HTR-8/SVneo (cell line): Measurements from ENCODE around the gene TNFRSF19.
"Not testable (repeated sequence)": the region's sequence is repeated elsewhere in the genome, so short reads cannot be mapped to it uniquely, and the experiment has no call there.

ENCODE experiments used
- DNase-seq: peaks from one replicate; pipeline ENCODE4 v3.0.0; 2011; ENCODE audit warnings: low spot score, mixed read lengths; ENCODE audit not compliant: insufficient read length
- FAIRE-seq: peaks from 2 replicates; lab custom pipeline; 2011; peaks lifted over from hg19 to GRCh38; lab: Jason Lieb, UNC

Gene TNFRSF19

DNA sequence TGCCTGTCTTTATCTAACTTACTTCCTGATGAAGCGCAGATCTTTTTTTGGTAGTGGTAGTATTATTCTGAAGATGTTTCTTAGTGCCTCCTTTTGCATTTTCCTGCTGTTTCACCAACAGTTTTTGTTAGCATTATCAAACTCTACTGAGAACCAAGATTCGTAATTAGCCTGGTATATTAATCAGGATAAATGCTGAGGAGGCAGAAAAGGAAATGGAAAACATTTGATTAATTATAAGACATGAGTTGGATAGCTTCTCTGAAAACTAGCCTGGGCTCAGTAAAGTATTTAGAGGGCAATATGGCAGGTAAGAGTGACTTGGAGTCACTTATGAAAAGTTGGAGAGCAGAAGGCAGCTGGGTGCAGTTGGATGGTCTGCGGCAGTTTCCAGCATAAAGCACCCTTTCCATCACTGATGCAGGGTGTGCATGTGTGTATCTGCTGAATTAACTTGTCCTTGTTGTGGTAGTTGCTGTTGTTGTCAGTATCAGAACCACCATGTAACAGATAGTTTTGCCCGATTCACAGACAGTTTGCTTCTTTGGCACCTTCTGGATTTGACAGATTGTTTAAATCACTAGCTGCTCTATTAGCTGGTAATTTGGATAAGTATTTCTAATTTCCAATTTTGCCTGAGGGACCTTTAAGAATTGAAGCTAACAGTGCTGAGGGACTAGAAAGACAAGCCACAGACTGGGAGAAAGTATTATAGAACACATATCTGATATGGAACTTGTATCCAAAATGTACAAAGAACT lies 6.9 kb upstream of the TNFRSF19 start:
- FAIRE-seq (no peak), DNase-seq (no peak)

DNA sequence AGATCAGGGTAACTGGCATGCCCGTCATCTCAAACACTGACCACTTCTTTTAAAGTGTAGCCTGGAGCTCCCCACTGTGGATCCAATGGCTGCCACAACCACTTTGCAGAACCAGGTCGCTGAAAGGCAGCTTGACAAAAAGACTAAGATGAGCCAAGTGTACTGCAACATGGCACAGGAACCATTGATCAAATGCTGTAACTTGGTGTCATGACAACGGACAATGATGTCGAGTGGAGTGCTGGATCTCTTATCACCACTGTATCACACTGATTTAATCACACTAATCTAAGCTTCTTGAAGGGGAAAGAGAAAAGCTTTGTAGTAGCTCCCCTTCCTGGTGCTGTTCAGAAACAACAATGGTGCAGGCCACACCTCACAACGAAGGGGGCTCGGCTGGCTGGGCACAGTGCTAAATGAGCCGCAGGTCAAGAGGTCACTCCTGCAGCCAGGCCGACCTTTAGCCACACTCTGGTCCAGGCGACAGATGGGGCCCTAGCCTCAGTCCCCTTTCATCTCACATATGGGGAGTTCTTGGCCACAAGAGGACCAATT lies 2.2 kb upstream of the TNFRSF19 start:
- FAIRE-seq: no peak
- DNase-seq: no peak

DNA sequence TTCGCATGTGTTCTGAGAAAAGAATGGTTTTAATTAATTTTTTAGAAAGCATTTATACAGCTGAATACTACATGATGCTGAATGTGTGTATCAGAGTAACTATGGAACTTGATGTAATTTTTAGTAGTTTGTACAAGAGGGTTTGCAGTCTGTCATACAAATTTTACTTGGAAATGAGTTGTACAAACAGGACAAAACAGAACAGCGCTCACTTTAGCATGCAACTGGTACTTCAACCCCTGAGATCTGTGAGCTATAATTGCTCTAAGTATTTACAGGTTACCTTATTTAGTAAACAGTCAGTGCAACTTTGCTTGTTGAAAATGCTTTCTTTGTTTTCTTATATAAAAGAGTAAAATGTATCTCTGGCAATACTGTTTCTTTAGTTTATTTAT lies 706 bp downstream of the TNFRSF19 start:
- DNase-seq (no peak), FAIRE-seq (no peak)

GRCh38 chr13:23571431-23571830 lies 1.2 kb downstream of the TNFRSF19 start:
- DNase-seq (no peak), FAIRE-seq (no peak)

GRCh38 chr13:23572836-23573235 lies 2.6 kb downstream of the TNFRSF19 start:
- FAIRE-seq: no peak
- no peak for DNase-seq

DNA sequence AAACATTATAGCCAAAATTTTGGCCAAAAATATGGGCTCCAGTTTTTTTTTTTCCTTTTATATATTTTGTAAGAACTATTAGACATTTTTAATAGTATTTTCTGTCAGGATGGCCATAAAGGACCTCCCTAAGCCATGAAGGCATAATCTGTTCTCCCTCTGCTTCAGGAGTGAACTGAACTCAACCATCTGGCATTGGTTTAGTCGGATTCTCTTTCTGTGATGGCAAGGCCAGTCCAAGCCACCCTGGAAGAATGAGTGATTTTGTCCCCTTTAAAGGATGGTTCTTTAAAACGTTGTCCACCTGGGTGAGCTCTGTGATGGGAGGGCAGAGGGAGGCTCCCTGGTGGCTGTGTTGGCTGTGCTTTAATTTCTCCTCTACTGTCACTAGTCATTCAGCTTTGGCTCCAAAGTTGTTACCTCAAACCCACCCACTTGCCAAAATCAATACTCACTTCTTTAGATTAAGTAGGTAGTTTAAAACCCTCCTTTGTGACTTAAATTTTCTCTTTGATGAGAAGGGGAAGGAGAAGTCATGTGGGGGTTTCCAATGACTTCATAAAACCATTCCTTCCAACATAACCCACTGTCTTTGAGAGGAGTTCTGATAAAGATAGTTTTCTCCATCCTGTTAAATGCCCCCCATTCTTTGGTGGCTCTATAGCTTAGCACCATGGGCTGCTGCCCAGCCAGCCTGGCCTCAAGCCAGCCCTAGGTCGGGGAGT lies 4.4 kb downstream of the TNFRSF19 start:
- FAIRE-seq (no peak), DNase-seq (no peak)

DNA sequence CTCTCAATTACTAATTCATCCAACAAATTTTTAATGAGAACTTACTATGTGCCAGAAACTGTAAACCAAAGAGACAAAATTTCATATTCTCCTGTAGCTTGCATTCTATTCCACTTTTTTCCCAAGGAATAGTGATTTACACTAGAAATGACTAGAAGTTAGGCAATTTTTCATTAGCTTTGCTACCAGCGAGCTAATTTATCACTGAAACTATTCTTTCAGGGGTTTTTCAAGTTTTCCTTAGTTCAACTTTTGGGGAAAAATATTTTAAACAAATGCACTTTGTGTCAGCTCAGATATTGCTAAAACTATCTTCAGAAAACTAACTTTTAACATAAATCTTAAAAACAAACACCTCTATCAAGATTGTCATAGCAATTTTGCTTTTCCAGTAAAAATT lies 5.4 kb downstream of the TNFRSF19 start:
- no peak for FAIRE-seq

DNA sequence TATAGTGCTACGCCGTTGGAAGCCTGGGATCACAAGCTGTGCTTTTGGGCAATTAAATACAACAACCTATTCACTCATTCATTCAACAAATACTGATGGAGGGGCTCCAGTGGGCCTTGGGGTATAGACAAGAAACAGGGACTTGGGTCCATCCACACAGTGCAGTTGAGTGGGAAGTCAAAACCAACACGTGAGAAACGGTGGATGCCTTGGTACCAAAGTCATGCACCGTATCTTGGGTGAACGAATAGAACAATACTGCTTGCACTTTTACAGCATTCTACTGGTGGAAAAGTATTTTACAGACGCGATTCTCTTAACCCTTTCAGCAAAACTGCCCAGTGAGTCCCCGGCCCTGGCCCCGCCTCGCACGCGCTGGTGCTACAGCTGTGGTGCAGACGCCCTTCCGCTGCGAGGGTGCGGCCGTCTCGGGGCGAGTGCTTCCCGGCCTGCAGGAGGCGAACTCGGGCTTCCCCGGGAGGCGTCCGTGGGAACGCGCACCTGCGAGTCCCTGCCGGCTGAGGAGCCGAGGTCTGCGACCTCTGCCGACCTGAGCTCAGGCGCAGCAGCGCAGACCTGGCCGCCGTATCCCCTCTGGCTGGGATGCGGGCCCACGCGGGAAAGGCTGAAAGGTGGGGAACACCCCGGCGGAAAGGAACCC lies 8.3 kb downstream of the TNFRSF19 start:
- DNase-seq (peak; percentile 27), FAIRE-seq (no peak)

More for the DNA sequence above, 5.4 kb downstream of the TNFRSF19 start:
- no peak for DNase-seq

DNA sequence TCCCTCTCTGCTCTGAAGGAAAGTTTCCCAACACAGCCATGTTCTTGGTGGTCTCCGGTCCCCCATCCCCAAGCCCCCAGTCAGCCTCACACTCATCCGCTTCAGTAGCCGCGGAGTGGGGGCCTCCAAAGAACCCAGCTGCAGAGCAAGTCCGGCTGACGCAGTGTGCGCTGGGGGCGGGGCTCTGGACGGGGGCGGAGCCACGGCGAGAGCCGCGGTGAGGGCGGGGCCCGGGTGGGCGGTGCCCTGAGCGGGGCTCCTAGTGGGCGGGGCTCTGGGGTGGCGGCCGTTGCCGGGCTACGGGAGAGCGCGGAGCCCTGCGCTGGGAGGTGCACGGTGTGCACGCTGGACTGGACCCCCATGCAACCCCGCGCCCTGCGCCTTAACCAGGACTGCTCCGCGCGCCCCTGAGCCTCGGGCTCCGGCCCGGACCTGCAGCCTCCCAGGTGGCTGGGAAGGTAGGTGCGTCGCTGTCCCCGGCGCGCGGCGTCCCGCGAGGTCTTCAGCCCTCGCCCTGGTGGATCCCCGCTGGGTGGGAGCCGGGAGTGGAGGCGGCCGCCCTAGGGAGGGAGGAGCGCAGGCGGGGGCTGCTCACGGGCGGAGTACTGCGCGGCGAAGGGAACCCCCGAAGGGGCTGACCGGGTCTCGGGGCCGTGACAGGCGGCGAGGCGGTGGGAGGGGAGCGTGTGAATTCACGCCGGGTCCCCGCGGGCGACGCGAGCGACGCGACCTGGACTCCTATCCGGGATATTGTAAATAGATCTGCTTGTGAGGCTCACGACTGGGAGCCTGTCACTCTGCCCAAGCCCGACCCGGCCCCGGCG lies 9.1 kb downstream of the TNFRSF19 start:
- DNase-seq (peak; percentile 63), FAIRE-seq (no peak)

DNA sequence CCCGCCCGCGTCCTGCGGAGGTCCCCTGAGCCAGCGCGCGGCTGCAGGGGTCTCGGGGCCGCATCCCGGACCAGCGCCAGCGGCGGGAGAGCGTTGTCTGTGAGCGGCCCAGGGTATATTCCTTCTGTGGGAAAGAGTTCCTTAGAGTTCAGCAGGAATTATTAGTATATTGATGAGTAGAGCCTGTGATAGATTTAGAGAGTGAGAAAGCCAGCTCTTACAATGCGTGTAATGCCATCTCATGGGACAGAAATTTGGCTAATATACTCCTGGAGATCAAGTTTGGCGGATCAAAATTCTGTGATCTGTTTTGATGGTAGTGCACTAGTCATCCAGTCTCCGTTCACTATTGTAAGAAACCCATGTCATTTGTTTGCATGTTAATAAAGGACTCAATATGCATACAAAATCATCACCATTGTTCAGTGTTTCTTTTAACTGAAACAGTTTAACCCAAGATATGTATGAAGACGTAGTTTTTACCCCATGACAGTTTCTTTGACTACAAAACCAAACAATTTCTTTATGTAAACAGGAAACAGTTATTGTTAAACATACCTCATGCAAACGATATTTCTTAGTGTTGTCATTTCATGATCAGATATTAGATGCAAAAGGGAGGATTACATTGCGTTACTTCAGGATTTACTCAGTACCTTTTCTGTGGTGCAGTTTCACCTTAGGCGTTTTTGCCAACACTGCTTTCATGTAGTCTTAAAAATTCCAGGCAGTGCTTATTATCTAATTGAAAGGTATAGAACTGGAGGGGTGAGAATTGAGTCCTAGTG lies 9.9 kb downstream of the TNFRSF19 start:
- FAIRE-seq: no peak

DNA sequence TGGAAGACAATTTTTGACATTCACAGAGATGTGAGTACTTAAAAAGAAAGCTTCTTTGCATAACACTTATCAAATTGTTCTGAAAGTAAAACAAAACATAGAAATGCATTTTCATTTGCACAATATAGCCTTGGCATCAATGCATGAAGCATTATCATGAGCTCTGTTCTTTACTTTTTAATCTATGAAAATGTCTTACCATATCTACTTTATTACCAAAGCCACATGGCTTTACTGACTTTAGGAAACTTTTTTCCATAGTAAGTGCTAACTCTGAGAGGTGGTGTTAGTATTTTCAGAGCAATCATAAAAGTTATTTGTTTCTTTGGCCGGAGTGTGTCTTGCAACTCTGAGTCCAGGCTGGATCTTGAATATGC lies 10.5 kb downstream of the TNFRSF19 start:
- no peak for FAIRE-seq
- no peak for DNase-seq

More for the DNA sequence above, 9.9 kb downstream of the TNFRSF19 start:
- no peak for DNase-seq

GRCh38 chr13:23583491-23583890 lies 13.3 kb downstream of the TNFRSF19 start:
- FAIRE-seq: no peak
- no peak for DNase-seq

GRCh38 chr13:23584275-23584674 lies 14.1 kb downstream of the TNFRSF19 start:
- DNase-seq (no peak), FAIRE-seq (no peak)

- DNase-seq: no peak
- FAIRE-seq: no peak
These were observed 16.1 kb downstream of the TNFRSF19 start for GRCh38 chr13:23586336-23586735.

DNA sequence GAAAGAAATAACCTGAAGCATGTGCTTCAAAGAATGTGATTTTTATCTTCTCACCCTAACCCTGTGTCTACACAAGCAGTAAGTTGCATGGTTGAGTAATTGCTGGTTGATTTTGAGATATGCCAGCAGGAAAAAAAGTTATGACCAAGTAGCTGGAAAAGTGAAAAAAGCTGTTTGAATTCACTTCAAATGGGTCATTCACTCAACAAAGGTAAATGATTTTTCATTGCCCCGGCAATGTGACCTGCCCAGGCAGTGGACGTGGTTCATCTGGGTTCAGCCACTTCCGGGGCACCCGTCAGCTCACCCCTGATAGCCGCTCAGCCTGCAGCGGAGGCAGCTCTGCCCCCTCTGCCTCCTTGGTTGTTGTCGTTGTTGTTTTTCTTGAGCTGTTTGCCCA lies 18.5 kb downstream of the TNFRSF19 start:
- no peak for FAIRE-seq
- DNase-seq: no peak

DNA sequence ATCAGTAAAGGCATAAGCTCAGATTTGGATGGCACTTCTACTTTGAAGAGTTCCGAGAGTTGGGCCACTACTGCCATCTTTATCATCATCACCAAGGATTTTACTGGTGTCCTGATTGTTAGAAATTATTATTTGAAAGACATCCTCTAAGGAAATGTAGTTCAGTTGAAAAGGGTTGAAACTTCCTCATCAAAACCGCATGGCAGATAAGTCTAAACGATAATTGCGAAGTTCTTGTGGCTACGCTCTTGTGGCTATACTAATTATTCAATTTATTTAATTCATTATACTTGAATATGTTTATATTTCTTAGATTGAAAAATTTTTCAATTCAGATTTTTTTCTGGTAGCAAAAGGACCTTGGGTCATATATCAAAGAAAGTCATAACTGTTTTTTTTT lies 22.4 kb downstream of the TNFRSF19 start:
- FAIRE-seq (no peak), DNase-seq (no peak)

DNA sequence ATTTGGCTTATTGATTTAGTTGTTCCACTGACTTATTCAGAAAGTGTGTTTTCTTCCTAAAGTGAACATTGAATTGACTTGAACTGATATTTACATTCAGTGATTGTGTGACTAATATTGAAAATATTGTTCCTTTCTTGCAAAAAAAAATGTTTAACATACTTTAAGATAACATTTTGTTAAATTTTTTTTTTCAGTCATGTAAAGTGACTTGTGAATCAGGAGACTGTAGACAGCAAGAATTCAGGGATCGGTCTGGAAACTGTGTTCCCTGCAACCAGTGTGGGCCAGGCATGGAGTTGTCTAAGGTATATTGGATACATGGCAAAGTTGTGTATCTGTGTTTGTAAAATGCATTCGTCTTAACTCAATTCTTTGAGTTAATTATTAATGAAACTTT lies 22.9 kb downstream of the TNFRSF19 start:
- FAIRE-seq: no peak
- no peak for DNase-seq

DNA sequence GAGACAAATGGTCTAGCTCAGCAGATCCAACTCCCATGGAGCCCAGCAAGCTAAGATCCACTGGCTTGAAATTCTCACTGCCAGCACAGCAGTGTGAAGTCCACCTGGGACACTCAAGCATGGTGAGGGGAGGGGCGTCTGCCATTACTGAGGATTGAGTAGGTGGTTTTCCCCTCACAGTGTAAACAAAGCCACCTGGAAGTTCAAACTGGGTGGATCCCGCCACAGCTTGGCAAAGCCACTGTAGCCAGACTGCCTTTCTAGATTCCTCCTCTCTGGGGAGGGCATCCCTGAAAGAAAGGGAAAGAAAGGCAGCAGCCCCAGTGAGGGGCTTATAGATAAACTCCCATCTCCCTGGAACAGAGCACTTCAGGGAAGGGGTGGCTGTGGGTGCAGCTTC lies 24.1 kb downstream of the TNFRSF19 start:
- not testable (repeated sequence) for DNase-seq, FAIRE-seq

DNA sequence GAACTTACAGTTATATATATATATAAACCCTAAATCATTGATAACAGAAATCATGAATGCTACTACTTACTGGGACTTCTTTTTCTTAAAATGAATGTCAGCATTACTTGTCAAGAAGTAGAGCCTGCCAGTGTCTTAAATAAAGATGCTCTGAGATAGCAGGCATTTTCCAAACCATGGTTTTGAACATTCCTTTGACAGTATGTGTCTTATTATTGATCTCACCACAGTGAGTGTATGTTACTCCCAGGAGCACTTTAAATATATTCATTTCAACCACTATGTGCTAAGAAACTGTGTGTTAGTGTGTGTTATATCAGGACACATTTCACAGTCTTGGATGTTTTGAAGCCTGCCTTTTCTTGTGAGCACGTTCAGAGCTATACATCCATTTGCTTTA lies 28.2 kb downstream of the TNFRSF19 start:
- no peak for DNase-seq
- FAIRE-seq: no peak
